ENCODE results near the gene OSBPL7. TPM values are rescaled to one million over a fixed set of nuclear protein-coding genes. Genes with fewer than 3 reads are reported as not detected.

OSBPL7 gene
- total RNA-seq, 4 donors from 2014 or later = 0.89 to 4.6 (median 1.6) TPM

DNA sequence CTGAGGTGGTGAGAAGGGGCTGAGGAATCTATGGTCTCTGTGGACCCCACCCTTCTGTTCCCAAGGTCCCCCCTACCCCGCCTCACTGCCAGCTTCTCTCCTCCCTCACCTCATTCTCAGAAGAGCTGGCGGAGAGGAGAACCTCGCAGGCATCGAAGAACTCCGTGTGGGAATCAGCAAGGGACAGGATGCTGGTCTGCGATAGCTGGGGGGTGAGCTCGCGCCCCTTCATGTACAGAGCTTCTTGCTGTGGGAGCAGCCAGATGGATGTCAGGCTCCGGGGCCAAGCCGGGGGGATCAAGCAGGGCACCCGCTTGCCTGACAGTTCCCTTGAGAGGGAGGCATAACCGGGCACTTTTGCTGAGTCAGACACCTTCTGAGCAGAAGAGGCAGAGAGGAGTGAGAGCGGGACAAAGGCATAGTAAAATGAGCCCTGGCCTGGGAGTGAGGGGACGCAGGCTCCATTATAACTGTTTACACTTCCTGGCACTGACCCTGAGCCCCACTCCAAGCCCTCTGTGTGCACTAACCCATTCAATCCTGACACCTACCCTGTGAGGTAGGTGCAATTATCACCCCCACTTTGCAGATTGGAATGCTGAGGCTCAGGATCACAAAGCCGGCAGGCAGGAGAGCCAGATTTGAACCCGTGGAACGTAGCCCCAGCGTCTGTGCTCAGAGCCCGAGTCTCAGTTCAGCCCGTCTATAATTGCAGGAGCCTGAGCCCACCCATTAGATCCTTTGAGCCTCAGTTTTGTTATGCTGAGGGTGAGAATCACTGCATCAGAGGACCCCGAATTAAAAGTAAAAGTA is 6.3 kb downstream of the OSBPL7 start:
- ATAC-seq (no peak), DNase-seq (no peak)
- no peak for TF ChIP-seq POLR2A (IDR thresholded peaks at IDR 0.05)
- TF ChIP-seq CTCF (IDR thresholded peaks at IDR 0.05 in 4 of 5, conservative IDR thresholded peaks at IDR 0.05 in 1 of 5) = no peak
- Histone ChIP-seq H3K4me3 (no peak overlapping the region), H3K27ac (no peak overlapping the region), H3K9me3 (no peaks in the 10 kb centered on the region), H3K27me3 (no peaks in the 10 kb centered on the region), H3K4me1 (peaks cover 5 to 16% of the 10 kb centered on the region in 2 donors), H3K36me3 (peaks cover 0 to 38% of the 10 kb centered on the region in 2 donors)
- intact Hi-C loops (cut with DNase I; ENCODE audit: low total_unique reads) = no loop called here
- in situ Hi-C loops (cut with MboI; ENCODE audit: low sequenced_read_pairs in 4 of 4) = no loop called here

- Histone ChIP-seq H3K4me3 (no peak overlapping the region), H3K27me3 (no peaks in the 10 kb centered on the region), H3K9me3 (no peaks in the 10 kb centered on the region), H3K36me3 (peaks cover 0 to 45% of the 10 kb centered on the region in 2 donors), H3K27ac (no peak overlapping the region), H3K4me1 (peaks cover 0 to 16% of the 10 kb centered on the region in 2 donors)
- intact Hi-C loops (cut with DNase I; ENCODE audit: low total_unique reads) = no loop called here
- TF ChIP-seq CTCF (IDR thresholded peaks at IDR 0.05 in 4 of 5, conservative IDR thresholded peaks at IDR 0.05 in 1 of 5) = no peak
- TF ChIP-seq POLR2A (IDR thresholded peaks at IDR 0.05) = no peak
- DNase-seq (peak in 1 of 2 donors; percentile 8), ATAC-seq (no peak)
- in situ Hi-C loops (cut with MboI; ENCODE audit: low sequenced_read_pairs in 4 of 4) = no loop called here
Measured at GRCh38 chr17:47813512-47814031, 8.0 kb downstream of the OSBPL7 start.

DNA sequence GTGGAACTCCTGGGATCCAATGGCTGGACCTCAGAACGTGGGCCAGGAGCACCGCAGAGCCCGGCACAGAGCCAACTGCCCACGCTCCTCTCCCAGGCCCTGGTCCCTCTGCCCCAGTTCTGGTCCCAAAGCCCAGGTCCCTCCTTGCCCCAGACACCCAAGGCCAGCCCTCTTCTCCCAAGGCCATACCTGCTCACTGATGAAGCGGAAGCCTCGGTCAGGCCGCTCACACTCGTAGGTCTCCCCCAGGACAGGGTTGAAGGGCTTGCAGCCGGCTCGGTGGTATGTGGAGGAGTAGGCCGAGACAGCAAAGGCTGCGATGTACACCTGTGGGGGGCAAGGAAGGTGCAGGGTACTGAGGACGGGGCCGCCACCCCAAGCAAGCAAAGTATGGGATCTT is 8.5 kb downstream of the OSBPL7 start:
- Histone ChIP-seq H3K27me3 (no peaks in the 10 kb centered on the region), H3K36me3 (peaks cover 0 to 45% of the 10 kb centered on the region in 2 donors), H3K4me1 (peaks cover 0 to 16% of the 10 kb centered on the region in 2 donors), H3K4me3 (no peak overlapping the region), H3K9me3 (no peaks in the 10 kb centered on the region), H3K27ac (peak overlapping the region in 1 of 4 donors; percentile 33)
- intact Hi-C loops (cut with DNase I; ENCODE audit: low total_unique reads) = no loop called here
- DNase-seq = peak in 1 of 2 donors; percentile 4
- TF ChIP-seq POLR2A (IDR thresholded peaks at IDR 0.05) = no peak
- no peak for TF ChIP-seq CTCF (IDR thresholded peaks at IDR 0.05 in 4 of 5, conservative IDR thresholded peaks at IDR 0.05 in 1 of 5)
- ATAC-seq = no peak
- in situ Hi-C loops (cut with MboI; ENCODE audit: low sequenced_read_pairs in 4 of 4) = no loop called here

- no peaks in the 10 kb centered on the region for H3K9me3 ChIP-seq
- peaks cover 0 to 21% of the 10 kb centered on the region in 2 donors for H3K4me1 ChIP-seq
- H3K36me3 ChIP-seq = peaks cover 0 to 48% of the 10 kb centered on the region in 2 donors
- ATAC-seq (no peak), DNase-seq (no peak)
- TF ChIP-seq POLR2A (IDR thresholded peaks at IDR 0.05) (no peak), CTCF (IDR thresholded peaks at IDR 0.05 in 4 of 5, conservative IDR thresholded peaks at IDR 0.05 in 1 of 5) (no peak)
- no peak overlapping the region for H3K4me3 ChIP-seq
- no peaks in the 10 kb centered on the region for H3K27me3 ChIP-seq
- H3K27ac ChIP-seq = peak overlapping the region in 3 of 4 donors; percentile 13 to 86 (median 28)
- intact Hi-C loops (cut with DNase I; ENCODE audit: low total_unique reads) (no loop called here), in situ Hi-C loops (cut with MboI; ENCODE audit: low sequenced_read_pairs in 4 of 4) (no loop called here)
Measured at GRCh38 chr17:47812146-47812920, 9.3 kb downstream of the OSBPL7 start.
